DOHH2 (cell line): Measurements from ENCODE around the gene PDK4.

Experiments
- H3F3A ChIP-seq: fragments of 200-600 bp; sonication (generic), shearing (Covaris generic); 2 replicates; pipeline ENCODE4 v1.6.0; 2016; ENCODE audit warnings: antibody characterized with exemption, mild to moderate bottlenecking; ENCODE audit not compliant: control insufficient read depth, insufficient read depth
- H3K27ac ChIP-seq: fragments of 200-600 bp; sonication (generic); 2 replicates; pipeline ENCODE4 v1.5.1; 2014; ENCODE audit warnings: low read depth, mild to moderate bottlenecking, low read length, moderate library complexity
- H3K27me3 ChIP-seq: fragments of 200-600 bp; sonication (generic); 2 replicates; pipeline ENCODE4 v1.6.1; 2014; ENCODE audit warnings: mild to moderate bottlenecking, low read length, mixed read lengths; ENCODE audit not compliant: control insufficient read depth
- H3K36me3 ChIP-seq: fragments of 200-600 bp; sonication (generic); 2 replicates; pipeline ENCODE4 v1.6.1; 2014; ENCODE audit warnings: mild to moderate bottlenecking, low read length, moderate library complexity, mixed read lengths; ENCODE audit not compliant: control insufficient read depth
- H3K4me1 ChIP-seq: fragments of 200-600 bp; sonication (generic); 2 replicates; pipeline ENCODE4 v1.6.1; 2014; ENCODE audit warnings: mild to moderate bottlenecking, low read length, mixed read lengths; ENCODE audit not compliant: control insufficient read depth
- H3K4me2 ChIP-seq: fragments of 200-600 bp; sonication (generic); 2 replicates; pipeline ENCODE4 v1.6.0; 2014; ENCODE audit warnings: mild to moderate bottlenecking, low read length, moderate library complexity
- H3K4me3 ChIP-seq: fragments of 200-600 bp; sonication (generic); 2 replicates; pipeline ENCODE4 v1.5.1; 2014; ENCODE audit warnings: mild to moderate bottlenecking, low read length, mixed read lengths
- H3K79me2 ChIP-seq: fragments of 200-600 bp; sonication (generic); 2 replicates; pipeline ENCODE4 v1.6.1; 2014; ENCODE audit warnings: mild to moderate bottlenecking, low read length, mixed read lengths; ENCODE audit not compliant: control insufficient read depth
- H3K9me2 ChIP-seq: fragments of 200-600 bp; sonication (generic); replicated peaks from 2 replicates; pipeline ENCODE4 v1.6.1; 2014; ENCODE audit warnings: mild to moderate bottlenecking, low read length, mixed read lengths; ENCODE audit not compliant: control insufficient read depth
- H3K9me3 ChIP-seq: fragments of 200-600 bp; sonication (generic); 2 replicates; pipeline ENCODE4 v1.6.1; 2014; ENCODE audit warnings: antibody characterized with exemption, low read length, mixed read lengths; ENCODE audit not compliant: control insufficient read depth, insufficient read depth
- H4K20me1 ChIP-seq: fragments of 200-600 bp; sonication (generic); 2 replicates; pipeline ENCODE4 v1.6.0; 2014; ENCODE audit warnings: low read depth, mild to moderate bottlenecking, antibody characterized with exemption, low read length, moderate library complexity; ENCODE audit not compliant: control insufficient read depth, insufficient read depth
- EZH2phosphoT487 ChIP-seq: fragments of 200-600 bp; sonication (generic); IDR thresholded peaks from 2 replicates; pipeline ENCODE4 v1.6.1; 2017; ENCODE audit warnings: borderline replicate concordance, mild to moderate bottlenecking, antibody characterized with exemption, low read length, moderate library complexity, mixed read lengths
- TF ChIP-seq, protein P1 (sequence below): fragments of 200-600 bp; sonication (generic); IDR thresholded peaks from one replicate; pipeline ENCODE4 v1.5.1; 2014; ENCODE audit warnings: antibody characterized with exemption, mild to moderate bottlenecking, low read depth, low read length; ENCODE audit not compliant: poor library complexity, severe bottlenecking

Gene PDK4

DNA sequence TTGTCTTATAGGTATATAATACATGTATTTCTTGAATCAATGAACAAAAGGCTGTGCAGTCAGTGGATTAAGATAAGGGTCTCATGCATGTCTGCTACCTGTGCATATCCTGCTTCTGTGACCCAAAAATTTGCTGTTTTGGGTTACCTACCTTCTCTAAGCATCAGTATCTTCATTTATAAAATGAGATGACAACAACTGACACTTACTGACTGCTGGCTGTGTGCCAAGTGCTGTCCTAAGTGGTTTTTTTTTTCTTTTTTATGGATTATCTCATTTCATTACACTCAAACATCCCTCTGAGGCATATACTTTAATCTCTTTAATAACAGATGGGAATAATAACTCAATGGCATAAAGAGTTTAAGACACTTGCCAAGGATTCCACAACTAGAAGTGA is 2.1 kb downstream of the PDK4 start:
- H3F3A ChIP-seq: no peaks in the 10 kb centered on the region
- TF ChIP-seq, protein P1, sequence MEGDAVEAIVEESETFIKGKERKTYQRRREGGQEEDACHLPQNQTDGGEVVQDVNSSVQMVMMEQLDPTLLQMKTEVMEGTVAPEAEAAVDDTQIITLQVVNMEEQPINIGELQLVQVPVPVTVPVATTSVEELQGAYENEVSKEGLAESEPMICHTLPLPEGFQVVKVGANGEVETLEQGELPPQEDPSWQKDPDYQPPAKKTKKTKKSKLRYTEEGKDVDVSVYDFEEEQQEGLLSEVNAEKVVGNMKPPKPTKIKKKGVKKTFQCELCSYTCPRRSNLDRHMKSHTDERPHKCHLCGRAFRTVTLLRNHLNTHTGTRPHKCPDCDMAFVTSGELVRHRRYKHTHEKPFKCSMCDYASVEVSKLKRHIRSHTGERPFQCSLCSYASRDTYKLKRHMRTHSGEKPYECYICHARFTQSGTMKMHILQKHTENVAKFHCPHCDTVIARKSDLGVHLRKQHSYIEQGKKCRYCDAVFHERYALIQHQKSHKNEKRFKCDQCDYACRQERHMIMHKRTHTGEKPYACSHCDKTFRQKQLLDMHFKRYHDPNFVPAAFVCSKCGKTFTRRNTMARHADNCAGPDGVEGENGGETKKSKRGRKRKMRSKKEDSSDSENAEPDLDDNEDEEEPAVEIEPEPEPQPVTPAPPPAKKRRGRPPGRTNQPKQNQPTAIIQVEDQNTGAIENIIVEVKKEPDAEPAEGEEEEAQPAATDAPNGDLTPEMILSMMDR: no peak
- TF ChIP-seq EZH2phosphoT487: no peak
- H3K36me3 ChIP-seq: no peaks in the 10 kb centered on the region
- no peaks in the 10 kb centered on the region for H3K9me3 ChIP-seq
- no peak overlapping the region for H3K4me3 ChIP-seq
- no peaks in the 10 kb centered on the region for H3K9me2 ChIP-seq
- no peaks in the 10 kb centered on the region for H4K20me1 ChIP-seq
- H3K79me2 ChIP-seq: no peaks in the 10 kb centered on the region
- H3K4me1 ChIP-seq: no peaks in the 10 kb centered on the region
- no peak overlapping the region for H3K27ac ChIP-seq
- H3K27me3 ChIP-seq: no peaks in the 10 kb centered on the region
- no peak overlapping the region for H3K4me2 ChIP-seq

DNA sequence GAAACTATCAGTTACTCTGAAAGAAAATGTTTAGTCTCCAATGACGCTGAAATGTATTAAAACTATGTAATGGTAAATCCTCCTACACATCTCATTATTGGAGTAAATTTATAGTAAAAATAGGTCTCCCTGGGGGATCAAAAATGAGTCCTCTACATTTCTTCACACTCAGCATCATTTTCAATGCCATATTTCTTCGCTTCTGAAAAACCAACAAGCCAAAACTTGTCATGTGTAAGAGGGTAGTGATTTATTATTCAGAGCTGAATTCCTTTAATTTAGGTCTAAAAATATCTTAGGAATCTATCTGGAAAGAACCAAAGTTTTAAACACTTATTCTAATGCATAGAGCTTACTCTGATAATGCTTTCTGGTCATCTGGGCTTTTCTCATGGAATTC is 3.0 kb downstream of the PDK4 start:
- Histone ChIP-seq H4K20me1 (no peaks in the 10 kb centered on the region), H3K9me3 (no peaks in the 10 kb centered on the region), H3K4me3 (no peak overlapping the region), H3K27ac (no peak overlapping the region), H3K9me2 (no peaks in the 10 kb centered on the region), H3K79me2 (no peaks in the 10 kb centered on the region), H3K4me2 (no peak overlapping the region), H3F3A (no peaks in the 10 kb centered on the region), H3K27me3 (no peaks in the 10 kb centered on the region), H3K36me3 (no peaks in the 10 kb centered on the region), H3K4me1 (no peaks in the 10 kb centered on the region)
- TF ChIP-seq, protein P1: no peak
- no peak for TF ChIP-seq EZH2phosphoT487

DNA sequence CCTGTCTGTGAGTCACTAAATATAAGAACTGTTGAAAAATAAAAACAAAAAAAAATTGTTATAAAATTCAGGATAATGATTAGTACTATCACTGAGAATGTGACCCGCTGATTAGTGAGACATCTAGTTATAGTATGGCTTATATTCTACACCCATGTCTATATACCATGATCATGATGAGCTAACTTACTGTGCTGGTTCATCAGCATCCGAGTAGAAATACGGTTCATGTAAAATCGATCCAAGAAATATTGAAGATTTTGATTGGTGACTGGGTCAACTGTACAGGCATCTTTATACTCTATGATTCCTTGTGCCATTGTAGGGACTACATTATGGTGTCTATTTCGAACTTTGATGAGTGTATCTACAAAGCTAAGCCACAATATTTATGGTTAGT is 3.7 kb downstream of the PDK4 start:
- no peak overlapping the region for H3K27ac ChIP-seq
- H3K9me2 ChIP-seq: no peaks in the 10 kb centered on the region
- no peaks in the 10 kb centered on the region for H3K79me2 ChIP-seq
- no peaks in the 10 kb centered on the region for H3F3A ChIP-seq
- H3K4me3 ChIP-seq: no peak overlapping the region
- H4K20me1 ChIP-seq: no peaks in the 10 kb centered on the region
- no peaks in the 10 kb centered on the region for H3K36me3 ChIP-seq
- no peaks in the 10 kb centered on the region for H3K27me3 ChIP-seq
- no peaks in the 10 kb centered on the region for H3K4me1 ChIP-seq
- no peaks in the 10 kb centered on the region for H3K9me3 ChIP-seq
- no peak overlapping the region for H3K4me2 ChIP-seq
- TF ChIP-seq, protein P1: no peak
- no peak for TF ChIP-seq EZH2phosphoT487
